GM12878 (cell line): ENCODE measurements around the gene HOXC12. TPM values are rescaled to one million over a fixed set of nuclear protein-coding genes. Genes with fewer than 3 reads are reported as not detected.

Source experiments
- CBFB ChIP-seq: IDR thresholded peaks from 2 replicates; pipeline ENCODE4 v1.6.1; 2016; ENCODE audit warnings: antibody characterized with exemption, low read depth
- CHD2 ChIP-seq: IDR thresholded peaks from 2 replicates; pipeline ENCODE4 v1.6.1; 2011; ENCODE audit warnings: low read depth, low read length, improper control_type of control experiment, borderline replicate concordance
- HDGF ChIP-seq: fragments of 450-650 bp; IDR thresholded peaks from 2 replicates; pipeline ENCODE4 v1.6.1; 2016; ENCODE audit warnings: antibody characterized with exemption
- KAT2A ChIP-seq: conservative IDR thresholded peaks from 2 replicates; pipeline ENCODE4 v1.6.1; 2011; ENCODE audit warnings: low read depth, low read length; ENCODE audit not compliant: control insufficient read depth
- MYB ChIP-seq: fragments of 150-350 bp; IDR thresholded peaks from 2 replicates; pipeline ENCODE4 v1.6.1; 2014; ENCODE audit warnings: mild to moderate bottlenecking, low read depth, low read length, borderline replicate concordance
- TARDBP ChIP-seq: IDR thresholded peaks from 2 replicates; pipeline ENCODE4 v1.6.1; 2016; ENCODE audit warnings: borderline replicate concordance
- ZSCAN29 ChIP-seq: fragments of 450-650 bp; IDR thresholded peaks from 2 replicates; pipeline ENCODE4 v1.6.1; 2017; ENCODE audit warnings: mild to moderate bottlenecking, moderate library complexity
- polyA plus RNA-seq, 11 experiments: library from polyadenylated mRNA; depleted of rRNA in 4 of 11; unstranded in 6 of 11; stranded (reverse) in 5 of 11; fragments of >200 nt; fragmentation: Nextera tagmentation in 4 of 11; fragmentation: Illumina TruSeq in 1 of 11; extraction: Ambion mirVana in 4 of 11; extraction: Trizol in 1 of 11; gene quantifications; 1 replicate in 1 of 11; 2 replicates in 10 of 11; pipeline versions ENCODE4 v1.2.1 to v1.2.3, GENCODE V29; 2011 to 2016; ENCODE audit warnings: inconsistent platforms in 2 of 11, missing spikeins in 2 of 11, low read depth in 1 of 11
- total RNA-seq, 4 experiments: library from RNA; depleted of rRNA in 3 of 4; stranded (reverse); fragments of >200 nt in 3 of 4; fragmentation: Illumina TruSeq in 1 of 4; extraction: Trizol in 1 of 4; gene quantifications; 2 replicates each; pipeline versions ENCODE4 v1.2.1 to v1.2.3, GENCODE V29; 2013 to 2021
- TF ChIP-seq, protein P1 (sequence below): fragments of 150-350 bp; IDR thresholded peaks from 2 replicates; pipeline ENCODE4 v1.6.1; 2016; ENCODE audit warnings: low read depth, low read length
- TF ChIP-seq, protein P2 (sequence below): IDR thresholded peaks from 2 replicates; pipeline ENCODE4 v1.6.1; 2012; ENCODE audit warnings: low read depth, low read length, improper control_type of control experiment
- TF ChIP-seq, protein P3 (sequence below): fragments of 150-350 bp; IDR thresholded peaks from 2 replicates; pipeline ENCODE4 v1.6.1; 2014; ENCODE audit warnings: mild to moderate bottlenecking, low read depth, low read length

HOXC12 gene
- total and polyA plus RNA-seq, 10 of the 15 experiments (the other 5 are each of a cell fraction or from before 2014, with no cell fraction given), result not detected

DNA sequence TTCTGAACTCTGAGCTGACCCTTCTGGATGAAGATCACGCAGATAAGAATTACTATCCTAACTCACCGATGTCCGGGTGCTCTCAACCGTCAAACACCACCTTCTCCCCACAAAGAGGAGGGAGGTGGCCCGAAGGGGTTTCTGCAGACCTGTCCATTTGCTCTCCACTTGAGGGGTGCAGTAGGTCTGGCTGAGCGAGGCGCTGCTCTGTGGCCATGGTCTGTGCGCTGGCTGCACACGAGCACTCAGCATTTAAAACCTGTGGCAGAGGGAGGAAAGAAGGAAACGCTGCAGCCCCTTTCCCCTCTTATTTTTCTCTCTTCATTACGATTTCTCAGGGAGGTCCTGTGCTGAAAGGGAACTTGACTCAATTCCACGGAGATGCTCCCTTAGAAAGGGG is 17.6 kb upstream of the HOXC12 start (continued):
- TF ChIP-seq, protein P1, sequence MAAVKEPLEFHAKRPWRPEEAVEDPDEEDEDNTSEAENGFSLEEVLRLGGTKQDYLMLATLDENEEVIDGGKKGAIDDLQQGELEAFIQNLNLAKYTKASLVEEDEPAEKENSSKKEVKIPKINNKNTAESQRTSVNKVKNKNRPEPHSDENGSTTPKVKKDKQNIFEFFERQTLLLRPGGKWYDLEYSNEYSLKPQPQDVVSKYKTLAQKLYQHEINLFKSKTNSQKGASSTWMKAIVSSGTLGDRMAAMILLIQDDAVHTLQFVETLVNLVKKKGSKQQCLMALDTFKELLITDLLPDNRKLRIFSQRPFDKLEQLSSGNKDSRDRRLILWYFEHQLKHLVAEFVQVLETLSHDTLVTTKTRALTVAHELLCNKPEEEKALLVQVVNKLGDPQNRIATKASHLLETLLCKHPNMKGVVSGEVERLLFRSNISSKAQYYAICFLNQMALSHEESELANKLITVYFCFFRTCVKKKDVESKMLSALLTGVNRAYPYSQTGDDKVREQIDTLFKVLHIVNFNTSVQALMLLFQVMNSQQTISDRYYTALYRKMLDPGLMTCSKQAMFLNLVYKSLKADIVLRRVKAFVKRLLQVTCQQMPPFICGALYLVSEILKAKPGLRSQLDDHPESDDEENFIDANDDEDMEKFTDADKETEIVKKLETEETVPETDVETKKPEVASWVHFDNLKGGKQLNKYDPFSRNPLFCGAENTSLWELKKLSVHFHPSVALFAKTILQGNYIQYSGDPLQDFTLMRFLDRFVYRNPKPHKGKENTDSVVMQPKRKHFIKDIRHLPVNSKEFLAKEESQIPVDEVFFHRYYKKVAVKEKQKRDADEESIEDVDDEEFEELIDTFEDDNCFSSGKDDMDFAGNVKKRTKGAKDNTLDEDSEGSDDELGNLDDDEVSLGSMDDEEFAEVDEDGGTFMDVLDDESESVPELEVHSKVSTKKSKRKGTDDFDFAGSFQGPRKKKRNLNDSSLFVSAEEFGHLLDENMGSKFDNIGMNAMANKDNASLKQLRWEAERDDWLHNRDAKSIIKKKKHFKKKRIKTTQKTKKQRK, result no peak
- TF ChIP-seq, protein P2, sequence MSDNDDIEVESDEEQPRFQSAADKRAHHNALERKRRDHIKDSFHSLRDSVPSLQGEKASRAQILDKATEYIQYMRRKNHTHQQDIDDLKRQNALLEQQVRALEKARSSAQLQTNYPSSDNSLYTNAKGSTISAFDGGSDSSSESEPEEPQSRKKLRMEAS, result no peak
- TF ChIP-seq, protein P3, sequence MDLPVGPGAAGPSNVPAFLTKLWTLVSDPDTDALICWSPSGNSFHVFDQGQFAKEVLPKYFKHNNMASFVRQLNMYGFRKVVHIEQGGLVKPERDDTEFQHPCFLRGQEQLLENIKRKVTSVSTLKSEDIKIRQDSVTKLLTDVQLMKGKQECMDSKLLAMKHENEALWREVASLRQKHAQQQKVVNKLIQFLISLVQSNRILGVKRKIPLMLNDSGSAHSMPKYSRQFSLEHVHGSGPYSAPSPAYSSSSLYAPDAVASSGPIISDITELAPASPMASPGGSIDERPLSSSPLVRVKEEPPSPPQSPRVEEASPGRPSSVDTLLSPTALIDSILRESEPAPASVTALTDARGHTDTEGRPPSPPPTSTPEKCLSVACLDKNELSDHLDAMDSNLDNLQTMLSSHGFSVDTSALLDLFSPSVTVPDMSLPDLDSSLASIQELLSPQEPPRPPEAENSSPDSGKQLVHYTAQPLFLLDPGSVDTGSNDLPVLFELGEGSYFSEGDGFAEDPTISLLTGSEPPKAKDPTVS, result no peak
- no peak for TF ChIP-seq CBFB
- TF ChIP-seq HDGF, result no peak
- TF ChIP-seq TARDBP, result no peak
- no peak for TF ChIP-seq ZSCAN29
- no peak for TF ChIP-seq CHD2
- no peak for TF ChIP-seq MYB
- TF ChIP-seq KAT2A, result no peak
